Vagina (tissue), 2 donors: Measurements from ENCODE around the gene GRIK3.

ENCODE experiments used
- POLR2A ChIP-seq, 2 donors: fragments of 450-650 bp; IDR thresholded peaks; one replicate each; pipeline ENCODE4 v1.6.1; 2017; ENCODE audit warnings: antibody characterized with exemption in 2 of 2, mild to moderate bottlenecking in 2 of 2, moderate library complexity in 2 of 2
- POLR2AphosphoS5 ChIP-seq, 2 donors: sonication (generic); formaldehyde crosslinking; IDR thresholded peaks; one replicate each; pipeline ENCODE4 v1.9.0; 2017; ENCODE audit warnings: antibody characterized with exemption in 2 of 2, mild to moderate bottlenecking in 2 of 2, low read depth in 1 of 2; ENCODE audit not compliant: insufficient read depth in 1 of 2
- TF ChIP-seq, protein P1 (sequence below), 3 experiments: fragments of 450-650 bp in 2 of 3; fragments of 200-600 bp in 1 of 3; sonication (generic) in 1 of 3; IDR thresholded peaks; one replicate each; pipeline ENCODE4 v1.5.1; 2017 to 2019; ENCODE audit warnings: antibody characterized with exemption in 3 of 3, mild to moderate bottlenecking in 2 of 3, moderate library complexity in 2 of 3

DNA sequence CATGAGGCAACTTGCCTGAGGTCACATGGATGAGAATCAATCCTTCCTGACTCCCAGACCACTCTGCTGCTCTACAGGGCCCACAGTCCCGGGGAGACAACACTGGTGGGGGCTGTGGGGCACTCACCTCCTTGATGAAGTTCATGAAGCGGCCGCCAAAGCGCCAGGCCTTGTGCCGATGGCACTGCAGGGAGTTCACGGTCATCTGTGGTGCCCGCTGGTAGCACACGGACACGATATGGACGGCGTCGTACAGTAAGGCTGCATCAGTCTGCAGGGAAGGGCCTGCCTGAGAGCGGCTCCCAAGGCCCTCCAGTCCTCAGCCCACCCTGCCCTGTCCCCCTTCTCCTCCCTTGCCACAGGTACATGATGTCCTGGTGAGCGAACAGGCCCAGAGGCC, 175.3 kb downstream of the GRIK3 start:
- TF ChIP-seq POLR2A (IDR thresholded peaks at IDR 0.05) (no peak), POLR2AphosphoS5 (IDR thresholded peaks at IDR 0.05; ENCODE audit: insufficient read depth in 1 of 2, low read depth in 1 of 2) (no peak)
- TF ChIP-seq, protein P1, sequence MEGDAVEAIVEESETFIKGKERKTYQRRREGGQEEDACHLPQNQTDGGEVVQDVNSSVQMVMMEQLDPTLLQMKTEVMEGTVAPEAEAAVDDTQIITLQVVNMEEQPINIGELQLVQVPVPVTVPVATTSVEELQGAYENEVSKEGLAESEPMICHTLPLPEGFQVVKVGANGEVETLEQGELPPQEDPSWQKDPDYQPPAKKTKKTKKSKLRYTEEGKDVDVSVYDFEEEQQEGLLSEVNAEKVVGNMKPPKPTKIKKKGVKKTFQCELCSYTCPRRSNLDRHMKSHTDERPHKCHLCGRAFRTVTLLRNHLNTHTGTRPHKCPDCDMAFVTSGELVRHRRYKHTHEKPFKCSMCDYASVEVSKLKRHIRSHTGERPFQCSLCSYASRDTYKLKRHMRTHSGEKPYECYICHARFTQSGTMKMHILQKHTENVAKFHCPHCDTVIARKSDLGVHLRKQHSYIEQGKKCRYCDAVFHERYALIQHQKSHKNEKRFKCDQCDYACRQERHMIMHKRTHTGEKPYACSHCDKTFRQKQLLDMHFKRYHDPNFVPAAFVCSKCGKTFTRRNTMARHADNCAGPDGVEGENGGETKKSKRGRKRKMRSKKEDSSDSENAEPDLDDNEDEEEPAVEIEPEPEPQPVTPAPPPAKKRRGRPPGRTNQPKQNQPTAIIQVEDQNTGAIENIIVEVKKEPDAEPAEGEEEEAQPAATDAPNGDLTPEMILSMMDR (IDR thresholded peaks at IDR 0.05), result no peak
